Stimulated activated naive CD8-positive, alpha-beta T cell treated with anti-CD3 and anti-CD28 coated beads, Interleukin-15, Interleukin-2, amounts not matched to agents 100 ng/mL and 50 ng/mL, for 24 hours (primary cell): ENCODE measurements around the gene SHC3.

ENCODE experiments used
- H3K27ac Mint-ChIP-seq: one replicate; pipeline ENCODE4 v1.8.0; 2021; ENCODE audit warnings: mild to moderate bottlenecking, mixed read lengths
- H3K27me3 Mint-ChIP-seq: one replicate; pipeline ENCODE4 v1.8.0; 2021; ENCODE audit warnings: mixed read lengths
- H3K36me3 Mint-ChIP-seq: one replicate; pipeline ENCODE4 v1.8.0; 2021; ENCODE audit warnings: low read depth, mixed read lengths
- H3K4me1 Mint-ChIP-seq: one replicate; pipeline ENCODE4 v1.8.0; 2021; ENCODE audit warnings: low read depth, mixed read lengths
- H3K4me3 Mint-ChIP-seq: one replicate; pipeline ENCODE4 v1.8.0; 2021; ENCODE audit warnings: mild to moderate bottlenecking, mixed read lengths
- H3K9me3 Mint-ChIP-seq: one replicate; pipeline ENCODE4 v1.8.0; 2021; ENCODE audit warnings: mixed read lengths

Gene SHC3

GRCh38 chr9:89195131-89195797 lies 16.6 kb upstream of the SHC3 start:
- Mint-ChIP-seq H3K27me3 (peaks cover 34% of the 10 kb centered on the region), H3K9me3 (peaks cover 17% of the 10 kb centered on the region), H3K4me1 (no peaks in the 10 kb centered on the region), H3K4me3 (no peak overlapping the region), H3K27ac (no peak overlapping the region), H3K36me3 (no peaks in the 10 kb centered on the region)

GRCh38 chr9:89194421-89195130 lies 16.0 kb upstream of the SHC3 start:
- no peaks in the 10 kb centered on the region for H3K4me1 Mint-ChIP-seq
- H3K27me3 Mint-ChIP-seq = peaks cover 38% of the 10 kb centered on the region
- H3K36me3 Mint-ChIP-seq = no peaks in the 10 kb centered on the region
- H3K27ac Mint-ChIP-seq = no peak overlapping the region
- H3K9me3 Mint-ChIP-seq = peaks cover 17% of the 10 kb centered on the region
- no peak overlapping the region for H3K4me3 Mint-ChIP-seq

GRCh38 chr9:89191004-89191403 lies 12.4 kb upstream of the SHC3 start:
- Mint-ChIP-seq H3K9me3 (peaks cover 9% of the 10 kb centered on the region), H3K27ac (no peak overlapping the region), H3K27me3 (peaks cover 34% of the 10 kb centered on the region), H3K36me3 (no peaks in the 10 kb centered on the region), H3K4me3 (no peak overlapping the region), H3K4me1 (no peaks in the 10 kb centered on the region)

GRCh38 chr9:89189215-89189614 lies 10.6 kb upstream of the SHC3 start:
- Mint-ChIP-seq H3K36me3 (no peaks in the 10 kb centered on the region), H3K4me1 (no peaks in the 10 kb centered on the region), H3K4me3 (no peak overlapping the region), H3K27me3 (peaks cover 34% of the 10 kb centered on the region), H3K27ac (no peak overlapping the region), H3K9me3 (peaks cover 4% of the 10 kb centered on the region)

- H3K9me3 Mint-ChIP-seq = peaks cover 4% of the 10 kb centered on the region
- no peaks in the 10 kb centered on the region for H3K4me1 Mint-ChIP-seq
- no peak overlapping the region for H3K4me3 Mint-ChIP-seq
- H3K27ac Mint-ChIP-seq = no peak overlapping the region
- no peaks in the 10 kb centered on the region for H3K36me3 Mint-ChIP-seq
- peaks cover 38% of the 10 kb centered on the region for H3K27me3 Mint-ChIP-seq
Measured at GRCh38 chr9:89187950-89188349, 9.3 kb upstream of the SHC3 start.

- peaks cover 2% of the 10 kb centered on the region for H3K9me3 Mint-ChIP-seq
- H3K4me3 Mint-ChIP-seq = no peak overlapping the region
- H3K27me3 Mint-ChIP-seq = peaks cover 38% of the 10 kb centered on the region
- H3K36me3 Mint-ChIP-seq = no peaks in the 10 kb centered on the region
- no peak overlapping the region for H3K27ac Mint-ChIP-seq
- H3K4me1 Mint-ChIP-seq = no peaks in the 10 kb centered on the region
Measured at GRCh38 chr9:89187541-89187940, 8.9 kb upstream of the SHC3 start.

DNA sequence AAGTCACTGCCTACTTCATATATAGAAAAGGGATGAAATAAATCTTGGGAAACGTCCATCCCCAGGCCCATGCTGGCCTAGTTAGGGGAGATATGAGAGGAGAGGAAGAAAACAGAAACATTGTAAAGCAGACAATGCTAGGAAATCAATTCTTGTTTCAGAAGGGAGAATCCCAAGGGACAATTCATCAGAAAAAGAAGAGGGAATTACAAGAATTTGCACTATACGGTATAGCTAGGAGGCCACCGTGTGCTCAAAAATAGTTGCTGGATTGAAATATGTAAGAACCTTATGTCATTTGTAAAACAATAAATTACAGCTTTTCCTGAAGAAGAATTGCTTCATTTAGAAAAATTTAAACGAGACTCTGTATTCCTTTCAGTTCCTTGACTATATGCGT lies 8.3 kb upstream of the SHC3 start:
- Mint-ChIP-seq H3K4me3 (no peak overlapping the region), H3K4me1 (no peaks in the 10 kb centered on the region), H3K27ac (no peak overlapping the region), H3K9me3 (no peaks in the 10 kb centered on the region), H3K27me3 (peaks cover 39% of the 10 kb centered on the region), H3K36me3 (no peaks in the 10 kb centered on the region)

DNA sequence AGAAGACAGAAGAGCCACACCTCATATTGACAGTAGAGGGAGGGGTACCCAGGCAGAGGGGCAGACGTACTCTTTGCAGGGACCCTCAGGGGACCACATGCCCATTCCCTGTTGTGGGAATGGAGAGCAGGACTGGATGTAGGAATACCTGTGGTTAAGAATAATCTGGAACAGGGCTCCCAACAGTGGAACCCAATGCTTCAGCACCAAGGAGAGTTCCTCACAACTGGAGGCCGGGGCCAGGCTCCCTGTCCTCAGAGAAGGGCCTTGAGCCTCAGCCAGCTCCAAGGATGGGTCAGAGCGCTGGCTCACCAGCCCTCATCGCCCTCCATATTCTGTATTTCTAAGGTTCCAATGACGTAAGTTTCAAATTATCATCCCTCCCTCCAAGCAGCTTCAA lies 7.4 kb upstream of the SHC3 start:
- no peaks in the 10 kb centered on the region for H3K4me1 Mint-ChIP-seq
- no peaks in the 10 kb centered on the region for H3K9me3 Mint-ChIP-seq
- H3K27me3 Mint-ChIP-seq = peaks cover 37% of the 10 kb centered on the region
- H3K27ac Mint-ChIP-seq = no peak overlapping the region
- H3K36me3 Mint-ChIP-seq = no peaks in the 10 kb centered on the region
- H3K4me3 Mint-ChIP-seq = no peak overlapping the region

DNA sequence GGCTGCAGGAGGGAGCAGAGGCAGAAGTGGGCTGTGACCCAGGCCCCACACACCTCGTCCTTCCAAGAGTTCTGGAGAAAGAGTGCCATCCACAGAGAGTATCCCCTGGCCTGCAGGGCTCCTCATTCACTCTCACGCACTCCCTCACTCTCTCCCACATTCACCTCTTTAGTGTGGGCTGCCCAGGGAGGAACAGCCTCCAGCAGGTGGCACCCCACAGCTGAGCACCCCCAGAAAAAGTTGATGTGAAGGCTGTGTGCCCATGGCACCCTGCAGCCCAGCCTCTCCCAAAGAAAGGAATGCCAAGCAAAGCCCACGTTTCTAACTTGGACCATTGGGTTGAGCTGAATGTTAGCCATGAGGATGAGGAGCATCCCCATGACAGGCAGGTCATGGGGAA lies 4.5 kb upstream of the SHC3 start:
- peaks cover 56% of the 10 kb centered on the region for H3K27me3 Mint-ChIP-seq
- peaks cover 23% of the 10 kb centered on the region for H3K4me1 Mint-ChIP-seq
- no peak overlapping the region for H3K4me3 Mint-ChIP-seq
- H3K9me3 Mint-ChIP-seq = no peaks in the 10 kb centered on the region
- no peaks in the 10 kb centered on the region for H3K36me3 Mint-ChIP-seq
- H3K27ac Mint-ChIP-seq = no peak overlapping the region

DNA sequence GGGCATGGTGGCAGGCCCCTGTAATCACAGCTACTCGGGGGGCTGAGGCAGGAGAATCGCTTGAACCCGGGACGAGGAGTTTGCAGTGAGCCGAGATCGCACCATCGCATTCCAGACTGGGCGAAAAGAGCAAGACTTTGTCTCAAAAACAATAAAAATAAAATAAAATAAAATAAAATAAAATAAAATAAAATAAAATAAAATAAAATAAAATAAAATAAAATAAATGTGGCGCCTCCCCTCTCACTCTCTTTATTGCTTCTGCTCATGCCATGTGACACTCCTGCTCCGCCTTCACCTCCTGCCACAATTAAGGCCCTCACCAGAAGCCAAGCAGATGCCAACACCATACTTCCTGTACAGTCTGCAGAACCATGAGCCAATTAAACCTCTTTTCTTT lies 3.8 kb upstream of the SHC3 start:
- peaks cover 23% of the 10 kb centered on the region for H3K4me1 Mint-ChIP-seq
- H3K27ac Mint-ChIP-seq = no peak overlapping the region
- H3K27me3 Mint-ChIP-seq = peaks cover 58% of the 10 kb centered on the region
- H3K9me3 Mint-ChIP-seq = no peaks in the 10 kb centered on the region
- H3K36me3 Mint-ChIP-seq = no peaks in the 10 kb centered on the region
- no peak overlapping the region for H3K4me3 Mint-ChIP-seq

DNA sequence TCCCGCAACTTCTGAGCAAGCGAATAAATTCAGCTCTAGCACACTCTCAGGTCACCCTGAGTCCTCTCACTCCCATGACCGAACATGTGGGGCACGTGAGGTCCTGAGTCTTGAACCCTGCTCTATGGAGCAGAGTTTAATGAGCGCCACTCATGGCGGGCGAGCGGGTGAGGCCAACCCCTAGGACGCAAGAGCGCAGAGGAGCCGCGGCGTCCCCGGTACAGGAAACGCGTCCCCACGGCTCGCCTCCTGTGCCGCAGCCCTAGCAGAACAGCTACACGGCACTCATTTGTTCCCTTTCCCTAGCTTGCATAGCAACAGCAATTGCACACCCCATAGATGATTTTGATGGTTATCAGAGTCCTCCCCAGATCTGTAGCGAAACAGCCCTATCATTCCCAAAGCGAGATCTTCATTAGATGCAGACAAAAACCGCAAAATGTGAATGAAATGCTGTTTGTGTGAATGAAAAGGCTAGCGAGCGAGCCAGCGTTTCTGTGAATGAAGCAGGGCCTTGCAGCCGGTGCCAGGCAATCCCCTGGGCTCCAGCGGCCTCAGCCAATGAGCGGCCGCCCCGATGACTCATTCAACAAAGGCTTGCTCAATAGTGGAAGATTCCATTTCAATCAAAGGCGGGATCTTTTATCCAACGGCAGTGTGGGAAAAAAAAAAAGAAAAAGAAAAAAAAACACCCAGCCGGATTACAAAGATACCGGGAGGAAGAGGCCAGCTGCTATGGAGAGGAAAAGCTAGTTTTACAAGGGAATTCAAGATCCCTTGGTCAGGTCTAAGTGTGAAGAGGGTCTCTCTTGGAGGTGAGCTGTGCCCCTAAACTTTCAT lies 1.5 kb upstream of the SHC3 start:
- Mint-ChIP-seq H3K4me1 (peaks cover 23% of the 10 kb centered on the region), H3K27me3 (peaks cover 76% of the 10 kb centered on the region), H3K9me3 (no peaks in the 10 kb centered on the region), H3K36me3 (no peaks in the 10 kb centered on the region), H3K27ac (peak overlapping the region; percentile 77), H3K4me3 (peak overlapping the region; percentile 78)

DNA sequence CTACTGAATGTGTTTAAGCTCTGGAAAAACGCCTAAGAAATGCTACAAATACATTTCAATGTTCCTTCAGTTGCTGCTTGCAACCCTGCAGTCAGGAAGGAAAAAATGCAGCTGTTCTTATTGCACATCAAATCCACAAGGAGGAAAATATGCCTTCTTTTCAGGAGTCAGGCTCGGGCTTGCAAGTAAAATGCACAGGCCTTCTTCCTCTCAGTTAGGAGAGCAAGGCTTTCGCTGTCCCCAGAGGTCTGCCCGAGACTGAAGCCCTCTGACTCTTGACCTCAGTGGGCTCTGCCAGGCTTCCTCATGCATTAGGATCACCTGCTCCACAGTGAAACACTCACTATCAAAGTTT lies 899 bp upstream of the SHC3 start:
- Mint-ChIP-seq H3K9me3 (no peaks in the 10 kb centered on the region), H3K27ac (peak overlapping the region; percentile 77), H3K36me3 (no peaks in the 10 kb centered on the region), H3K27me3 (peaks cover 76% of the 10 kb centered on the region), H3K4me1 (peaks cover 23% of the 10 kb centered on the region), H3K4me3 (peak overlapping the region; percentile 78)

GRCh38 chr9:89178830-89179539 lies 367 bp upstream of the SHC3 start:
- H3K4me1 Mint-ChIP-seq = peaks cover 23% of the 10 kb centered on the region
- peak overlapping the region; percentile 19 for H3K27ac Mint-ChIP-seq
- H3K9me3 Mint-ChIP-seq = no peaks in the 10 kb centered on the region
- peaks cover 73% of the 10 kb centered on the region for H3K27me3 Mint-ChIP-seq
- H3K36me3 Mint-ChIP-seq = no peaks in the 10 kb centered on the region
- peak overlapping the region; percentile 78 for H3K4me3 Mint-ChIP-seq

GRCh38 chr9:89177012-89177943 lies 1.3 kb downstream of the SHC3 start:
- peaks cover 68% of the 10 kb centered on the region for H3K27me3 Mint-ChIP-seq
- H3K4me3 Mint-ChIP-seq = no peak overlapping the region
- H3K4me1 Mint-ChIP-seq = peaks cover 23% of the 10 kb centered on the region
- H3K9me3 Mint-ChIP-seq = no peaks in the 10 kb centered on the region
- no peaks in the 10 kb centered on the region for H3K36me3 Mint-ChIP-seq
- no peak overlapping the region for H3K27ac Mint-ChIP-seq
